GM19043 (cell line): ENCODE data around the gene TNFRSF17.
A peak's percentile ranks its signal among the peaks of the same experiment; 100 is the strongest.
"Not testable (repeated sequence)": the region's sequence is repeated elsewhere in the genome, so short reads cannot be mapped to it uniquely, and the experiment has no call there.

Experiments used
- ATAC-seq: cut with Tn5 transposase; IDR thresholded peaks from one replicate; pipeline ENCODE4 v1.9.1; 2021; ENCODE audit warnings: low read depth; ENCODE audit not compliant: unreplicated experiment

TNFRSF17 gene

GRCh38 chr16:11964761-11965551, at the start of gene TNFRSF17:
TNFRSF17 (plus strand) TSS chr16:11965210; CDS start chr16:11965325, 115 bp downstream.
- peak; percentile 70 for ATAC-seq

GRCh38 chr16:11915644-11916523, 49.1 kb upstream of the TNFRSF17 start, which contains the start of gene GSPT1:
GSPT1 (minus strand) TSS chr16:11915956; CDS start chr16:11915720, 236 bp downstream.
- ATAC-seq, result peak; percentile 82

- ATAC-seq, result no peak
Observed at GRCh38 chr16:11916524-11917285, 48.3 kb upstream of the TNFRSF17 start.

- ATAC-seq, result not testable (repeated sequence)
Observed at GRCh38 chr16:11924046-11924445, 41.0 kb upstream of the TNFRSF17 start.

- not testable (repeated sequence) for ATAC-seq
Observed at GRCh38 chr16:11927350-11927749, 37.7 kb upstream of the TNFRSF17 start.

- not testable (repeated sequence) for ATAC-seq
Observed at GRCh38 chr16:11941945-11942344, 23.1 kb upstream of the TNFRSF17 start, which contains the start of gene NPIPB2. NPIPB2 (minus strand) TSS chr16:11942045; CDS start chr16:11942045, 0 bp downstream.

- ATAC-seq, result no peak
Observed at GRCh38 chr16:11946433-11946832, 18.6 kb upstream of the TNFRSF17 start.

GRCh38 chr16:11948819-11949218, 16.2 kb upstream of the TNFRSF17 start:
- ATAC-seq, result no peak

- no peak for ATAC-seq
Observed at GRCh38 chr16:11949527-11949926, 15.5 kb upstream of the TNFRSF17 start.

- no peak for ATAC-seq
Observed at GRCh38 chr16:11950388-11950787, 14.6 kb upstream of the TNFRSF17 start.

GRCh38 chr16:11953576-11953975, 11.4 kb upstream of the TNFRSF17 start:
- ATAC-seq, result not testable (repeated sequence)

- ATAC-seq, result no peak
Observed at GRCh38 chr16:11955713-11956123, 9.3 kb upstream of the TNFRSF17 start.

- ATAC-seq, result no peak
Observed at GRCh38 chr16:11956558-11956957, 8.5 kb upstream of the TNFRSF17 start.

- no peak for ATAC-seq
Observed at GRCh38 chr16:11957591-11958395, 7.2 kb upstream of the TNFRSF17 start.

GRCh38 chr16:11962457-11962856, 2.6 kb upstream of the TNFRSF17 start:
- not testable (repeated sequence) for ATAC-seq

GRCh38 chr16:11962978-11963377, 2.0 kb upstream of the TNFRSF17 start:
- ATAC-seq, result not testable (repeated sequence)

- ATAC-seq, result no peak
Observed at GRCh38 chr16:11963706-11964105, 1.3 kb upstream of the TNFRSF17 start.

- no peak for ATAC-seq
Observed at GRCh38 chr16:11966173-11966572, 1.2 kb downstream of the TNFRSF17 start.

- no peak for ATAC-seq
Observed at GRCh38 chr16:11967195-11967911, 2.3 kb downstream of the TNFRSF17 start.
